ENCODE results near the gene TENM3. TPM values are rescaled to one million over a fixed set of nuclear protein-coding genes. Genes with fewer than 3 reads are reported as not detected.

Gene TENM3
- total RNA-seq, 1 experiment from 2014 or later, result 71.0 TPM

DNA sequence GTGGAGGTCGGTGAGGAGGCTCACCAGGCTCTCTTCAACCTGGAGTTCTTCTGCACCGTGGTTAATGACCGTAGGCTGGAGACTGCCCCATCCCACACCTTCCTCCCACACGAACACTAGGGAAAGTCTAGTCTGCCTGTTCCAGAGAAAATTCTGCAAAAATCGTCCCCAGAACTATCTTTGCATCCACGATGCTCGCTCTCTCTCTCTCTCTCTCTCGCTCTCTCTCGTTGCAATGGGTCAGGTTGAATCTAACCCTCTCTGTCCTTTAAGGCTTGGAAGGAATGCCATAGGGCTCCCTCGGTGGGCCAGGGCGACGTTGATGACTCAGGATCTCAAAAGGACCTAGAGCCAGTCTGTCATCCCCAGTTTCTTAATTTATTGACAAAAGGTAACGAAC is 562.5 kb downstream of the TENM3 start:
- ATAC-seq (no peak), DNase-seq (ENCODE audit: low spot score) (no peak)
- Mint-ChIP-seq H3K4me1 (peaks cover 39% of the 10 kb centered on the region), H3K27ac (no peak overlapping the region), H3K27me3 (ENCODE audit: low read depth) (peaks cover 5% of the 10 kb centered on the region), H3K4me3 (peak overlapping the region; percentile 21), H3K9me3 (peaks cover 5% of the 10 kb centered on the region), H3K36me3 (peaks cover 5% of the 10 kb centered on the region; the same call in 1 of the 2 replicates)
- CTCF ChIA-PET, result interaction anchor here (0.6 to 1.3 kb wide), 8 partner anchors 10 to 724 kb away, joined by 3 to 6 read pairs (median 3); no protein-coding TSS in a partner anchor
- TF ChIP-seq MYBL2 (CRISPR knock-in tag; IDR thresholded peaks at IDR 0.05) (no peak), FOXJ3 (CRISPR knock-in tag; IDR thresholded peaks at IDR 0.05; ENCODE audit: borderline replicate concordance) (no peak)
- TF ChIP-seq, protein P1, sequence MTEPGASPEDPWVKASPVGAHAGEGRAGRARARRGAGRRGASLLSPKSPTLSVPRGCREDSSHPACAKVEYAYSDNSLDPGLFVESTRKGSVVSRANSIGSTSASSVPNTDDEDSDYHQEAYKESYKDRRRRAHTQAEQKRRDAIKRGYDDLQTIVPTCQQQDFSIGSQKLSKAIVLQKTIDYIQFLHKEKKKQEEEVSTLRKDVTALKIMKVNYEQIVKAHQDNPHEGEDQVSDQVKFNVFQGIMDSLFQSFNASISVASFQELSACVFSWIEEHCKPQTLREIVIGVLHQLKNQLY (CRISPR knock-in tag; IDR thresholded peaks at IDR 0.05), result no peak
- TF ChIP-seq, protein P2, sequence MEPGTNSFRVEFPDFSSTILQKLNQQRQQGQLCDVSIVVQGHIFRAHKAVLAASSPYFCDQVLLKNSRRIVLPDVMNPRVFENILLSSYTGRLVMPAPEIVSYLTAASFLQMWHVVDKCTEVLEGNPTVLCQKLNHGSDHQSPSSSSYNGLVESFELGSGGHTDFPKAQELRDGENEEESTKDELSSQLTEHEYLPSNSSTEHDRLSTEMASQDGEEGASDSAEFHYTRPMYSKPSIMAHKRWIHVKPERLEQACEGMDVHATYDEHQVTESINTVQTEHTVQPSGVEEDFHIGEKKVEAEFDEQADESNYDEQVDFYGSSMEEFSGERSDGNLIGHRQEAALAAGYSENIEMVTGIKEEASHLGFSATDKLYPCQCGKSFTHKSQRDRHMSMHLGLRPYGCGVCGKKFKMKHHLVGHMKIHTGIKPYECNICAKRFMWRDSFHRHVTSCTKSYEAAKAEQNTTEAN (CRISPR knock-in tag; IDR thresholded peaks at IDR 0.05), result no peak
- POLR2A ChIA-PET, result interaction anchor here (0.6 to 0.7 kb wide), 2 partner anchors 835 to 1014 kb away, joined by 3 to 4 read pairs; no protein-coding TSS in a partner anchor

DNA sequence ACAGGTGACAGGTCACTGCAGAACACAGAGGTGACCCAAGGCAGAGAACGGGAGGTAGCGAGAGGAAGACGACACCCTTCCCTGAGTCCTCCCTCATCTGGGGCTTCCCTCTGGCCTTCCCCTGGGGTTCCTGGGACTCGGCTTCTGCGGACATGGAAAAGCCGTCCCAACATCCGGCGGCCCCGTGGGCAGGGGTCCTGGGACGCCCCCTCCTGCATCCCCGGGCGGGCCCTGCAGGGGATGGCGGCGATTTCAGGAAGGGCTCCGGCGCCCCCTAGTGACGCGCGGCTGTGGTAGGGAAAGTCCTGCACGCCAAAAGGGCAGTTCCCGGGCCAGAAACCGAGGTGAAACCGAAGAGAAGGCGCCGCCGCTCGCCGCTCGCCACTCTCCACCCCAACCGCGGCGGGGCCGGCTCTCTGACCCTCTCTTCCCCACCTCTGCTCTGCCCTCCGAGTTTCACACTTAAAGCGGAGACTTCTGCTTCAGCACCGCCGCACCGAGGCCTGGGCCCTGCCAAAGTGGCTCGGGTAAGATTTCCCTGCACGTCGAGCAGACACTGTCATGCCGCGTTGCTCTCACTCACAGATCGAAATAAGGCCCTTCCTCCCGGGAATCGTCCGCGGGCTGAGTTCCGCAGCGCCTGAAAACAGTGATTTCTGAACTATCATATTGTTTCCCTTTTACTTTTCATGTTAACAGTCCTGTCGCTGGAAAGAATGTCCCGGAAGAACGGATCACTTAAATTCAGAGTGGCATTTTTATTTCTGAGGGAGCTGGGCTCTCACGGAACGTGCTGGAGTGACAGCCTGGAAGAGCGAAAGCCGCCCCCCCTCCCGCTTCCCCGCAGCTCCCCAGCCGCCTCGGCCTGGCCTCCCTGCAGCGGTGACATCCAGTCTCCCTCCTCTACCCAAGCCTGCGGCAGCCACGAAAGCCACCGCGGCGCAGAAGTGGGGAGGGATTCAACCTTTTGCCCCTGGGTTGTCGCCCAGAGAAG is 563.4 kb downstream of the TENM3 start:
- Mint-ChIP-seq H3K9me3 (peaks cover 5% of the 10 kb centered on the region), H3K27me3 (ENCODE audit: low read depth) (peaks cover 5% of the 10 kb centered on the region), H3K4me1 (peaks cover 39% of the 10 kb centered on the region), H3K4me3 (peak overlapping the region; percentile 87), H3K36me3 (peaks cover 4% of the 10 kb centered on the region), H3K27ac (no peak overlapping the region)
- TF ChIP-seq SP1 (CRISPR knock-in tag; conservative IDR thresholded peaks at IDR 0.05) (peak; percentile 64), FOXP1 (CRISPR knock-in tag; IDR thresholded peaks at IDR 0.05; ENCODE audit: borderline replicate concordance) (peak; percentile 62; the same call in 1 of the 2 replicates), CREM (CRISPR knock-in tag; IDR thresholded peaks at IDR 0.05) (peak; percentile 34; the same call in 1 of the 2 replicates), CREB1 (CRISPR knock-in tag; IDR thresholded peaks at IDR 0.05) (0 out of 2 replicates have a peak, but pooled peaks have one; percentile 42), ZNF423 (CRISPR knock-in tag; IDR thresholded peaks at IDR 0.05) (peak; percentile 92), ETV6 (CRISPR knock-in tag; IDR thresholded peaks at IDR 0.05) (peak; percentile 31; the same call in 1 of the 2 replicates), NFE2L1 (CRISPR knock-in tag; IDR thresholded peaks at IDR 0.05) (peak; percentile 87), ZNF121 (CRISPR knock-in tag; IDR thresholded peaks at IDR 0.05) (no peak), RELA (CRISPR knock-in tag; IDR thresholded peaks at IDR 0.05; ENCODE audit: borderline replicate concordance) (0 out of 2 replicates have a peak, but pooled peaks have one; percentile 17), FOXK1 (CRISPR knock-in tag; IDR thresholded peaks at IDR 0.05) (peak; percentile 58; the same call in 1 of the 2 replicates), CBFB (CRISPR knock-in tag; IDR thresholded peaks at IDR 0.05; ENCODE audit: low read depth) (no peak), ESRRA (CRISPR knock-in tag; IDR thresholded peaks at IDR 0.05; ENCODE audit: borderline replicate concordance) (no peak)
- TF ChIP-seq, protein P3, sequence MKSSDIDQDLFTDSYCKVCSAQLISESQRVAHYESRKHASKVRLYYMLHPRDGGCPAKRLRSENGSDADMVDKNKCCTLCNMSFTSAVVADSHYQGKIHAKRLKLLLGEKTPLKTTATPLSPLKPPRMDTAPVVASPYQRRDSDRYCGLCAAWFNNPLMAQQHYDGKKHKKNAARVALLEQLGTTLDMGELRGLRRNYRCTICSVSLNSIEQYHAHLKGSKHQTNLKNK (CRISPR knock-in tag; IDR thresholded peaks at IDR 0.05), result no peak
- TF ChIP-seq, protein P4, sequence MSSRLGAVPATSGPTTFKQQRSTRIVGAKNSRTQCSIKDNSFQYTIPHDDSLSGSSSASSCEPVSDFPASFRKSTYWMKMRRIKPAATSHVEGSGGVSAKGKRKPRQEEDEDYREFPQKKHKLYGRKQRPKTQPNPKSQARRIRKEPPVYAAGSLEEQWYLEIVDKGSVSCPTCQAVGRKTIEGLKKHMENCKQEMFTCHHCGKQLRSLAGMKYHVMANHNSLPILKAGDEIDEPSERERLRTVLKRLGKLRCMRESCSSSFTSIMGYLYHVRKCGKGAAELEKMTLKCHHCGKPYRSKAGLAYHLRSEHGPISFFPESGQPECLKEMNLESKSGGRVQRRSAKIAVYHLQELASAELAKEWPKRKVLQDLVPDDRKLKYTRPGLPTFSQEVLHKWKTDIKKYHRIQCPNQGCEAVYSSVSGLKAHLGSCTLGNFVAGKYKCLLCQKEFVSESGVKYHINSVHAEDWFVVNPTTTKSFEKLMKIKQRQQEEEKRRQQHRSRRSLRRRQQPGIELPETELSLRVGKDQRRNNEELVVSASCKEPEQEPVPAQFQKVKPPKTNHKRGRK (CRISPR knock-in tag; IDR thresholded peaks at IDR 0.05; ENCODE audit: borderline replicate concordance), result no peak
- TF ChIP-seq, protein P2 (CRISPR knock-in tag; IDR thresholded peaks at IDR 0.05), result no peak
- TF ChIP-seq, protein P5, sequence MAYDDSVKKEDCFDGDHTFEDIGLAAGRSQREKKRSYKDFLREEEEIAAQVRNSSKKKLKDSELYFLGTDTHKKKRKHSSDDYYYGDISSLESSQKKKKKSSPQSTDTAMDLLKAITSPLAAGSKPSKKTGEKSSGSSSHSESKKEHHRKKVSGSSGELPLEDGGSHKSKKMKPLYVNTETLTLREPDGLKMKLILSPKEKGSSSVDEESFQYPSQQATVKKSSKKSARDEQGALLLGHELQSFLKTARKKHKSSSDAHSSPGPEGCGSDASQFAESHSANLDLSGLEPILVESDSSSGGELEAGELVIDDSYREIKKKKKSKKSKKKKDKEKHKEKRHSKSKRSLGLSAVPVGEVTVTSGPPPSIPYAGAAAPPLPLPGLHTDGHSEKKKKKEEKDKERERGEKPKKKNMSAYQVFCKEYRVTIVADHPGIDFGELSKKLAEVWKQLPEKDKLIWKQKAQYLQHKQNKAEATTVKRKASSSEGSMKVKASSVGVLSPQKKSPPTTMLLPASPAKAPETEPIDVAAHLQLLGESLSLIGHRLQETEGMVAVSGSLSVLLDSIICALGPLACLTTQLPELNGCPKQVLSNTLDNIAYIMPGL (CRISPR knock-in tag; IDR thresholded peaks at IDR 0.05), result peak; percentile 83; the same call in 1 of the 2 replicates
- TF ChIP-seq, protein P6, sequence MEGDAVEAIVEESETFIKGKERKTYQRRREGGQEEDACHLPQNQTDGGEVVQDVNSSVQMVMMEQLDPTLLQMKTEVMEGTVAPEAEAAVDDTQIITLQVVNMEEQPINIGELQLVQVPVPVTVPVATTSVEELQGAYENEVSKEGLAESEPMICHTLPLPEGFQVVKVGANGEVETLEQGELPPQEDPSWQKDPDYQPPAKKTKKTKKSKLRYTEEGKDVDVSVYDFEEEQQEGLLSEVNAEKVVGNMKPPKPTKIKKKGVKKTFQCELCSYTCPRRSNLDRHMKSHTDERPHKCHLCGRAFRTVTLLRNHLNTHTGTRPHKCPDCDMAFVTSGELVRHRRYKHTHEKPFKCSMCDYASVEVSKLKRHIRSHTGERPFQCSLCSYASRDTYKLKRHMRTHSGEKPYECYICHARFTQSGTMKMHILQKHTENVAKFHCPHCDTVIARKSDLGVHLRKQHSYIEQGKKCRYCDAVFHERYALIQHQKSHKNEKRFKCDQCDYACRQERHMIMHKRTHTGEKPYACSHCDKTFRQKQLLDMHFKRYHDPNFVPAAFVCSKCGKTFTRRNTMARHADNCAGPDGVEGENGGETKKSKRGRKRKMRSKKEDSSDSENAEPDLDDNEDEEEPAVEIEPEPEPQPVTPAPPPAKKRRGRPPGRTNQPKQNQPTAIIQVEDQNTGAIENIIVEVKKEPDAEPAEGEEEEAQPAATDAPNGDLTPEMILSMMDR (IDR thresholded peaks at IDR 0.05), result peak; percentile 90
- TF ChIP-seq, protein P7, sequence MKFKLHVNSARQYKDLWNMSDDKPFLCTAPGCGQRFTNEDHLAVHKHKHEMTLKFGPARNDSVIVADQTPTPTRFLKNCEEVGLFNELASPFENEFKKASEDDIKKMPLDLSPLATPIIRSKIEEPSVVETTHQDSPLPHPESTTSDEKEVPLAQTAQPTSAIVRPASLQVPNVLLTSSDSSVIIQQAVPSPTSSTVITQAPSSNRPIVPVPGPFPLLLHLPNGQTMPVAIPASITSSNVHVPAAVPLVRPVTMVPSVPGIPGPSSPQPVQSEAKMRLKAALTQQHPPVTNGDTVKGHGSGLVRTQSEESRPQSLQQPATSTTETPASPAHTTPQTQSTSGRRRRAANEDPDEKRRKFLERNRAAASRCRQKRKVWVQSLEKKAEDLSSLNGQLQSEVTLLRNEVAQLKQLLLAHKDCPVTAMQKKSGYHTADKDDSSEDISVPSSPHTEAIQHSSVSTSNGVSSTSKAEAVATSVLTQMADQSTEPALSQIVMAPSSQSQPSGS (CRISPR knock-in tag; IDR thresholded peaks at IDR 0.05; ENCODE audit: borderline replicate concordance, low read depth), result no peak
- DNase-seq (ENCODE audit: low spot score) (peak; percentile 92), ATAC-seq (peak; percentile 77)
- POLR2A ChIA-PET, result interaction anchor here (0.6 to 0.7 kb wide), 2 partner anchors 835 to 1015 kb away, joined by 3 to 4 read pairs; no protein-coding TSS in a partner anchor
- CTCF ChIA-PET, result interaction anchor here (0.6 to 1.4 kb wide), 10 partner anchors 11 to 724 kb away, joined by 3 to 7 read pairs (median 3); no protein-coding TSS in a partner anchor
